Tibial nerve (tissue), 4 donors: Measurements from ENCODE around the gene EIF3B.

Experiments used
- CTCF ChIP-seq, 5 experiments: fragments of 200-600 bp in 3 of 5; fragments of 450-650 bp in 2 of 5; sonication (generic) in 3 of 5; IDR thresholded peaks; one replicate each; pipeline ENCODE4 v1.5.1; 2016 to 2019; ENCODE audit warnings: antibody characterized with exemption in 5 of 5, mild to moderate bottlenecking in 3 of 5, moderate library complexity in 2 of 5
- EP300 ChIP-seq, 2 donors: sonication (generic); formaldehyde crosslinking; IDR thresholded peaks; one replicate each; pipeline ENCODE4 v1.6.1; 2017; ENCODE audit warnings: antibody characterized with exemption in 2 of 2, mild to moderate bottlenecking in 1 of 2
- POLR2A ChIP-seq, 2 donors: fragments of 450-650 bp; IDR thresholded peaks; one replicate each; pipeline ENCODE4 v1.6.1; 2017; ENCODE audit warnings: antibody characterized with exemption in 2 of 2, mild to moderate bottlenecking in 2 of 2, moderate library complexity in 2 of 2

- no peak for TF ChIP-seq CTCF (IDR thresholded peaks at IDR 0.05)
- no peak for TF ChIP-seq EP300 (IDR thresholded peaks at IDR 0.05)
- no peak for TF ChIP-seq POLR2A (IDR thresholded peaks at IDR 0.05)
Measured at GRCh38 chr7:2359610-2360009, 5.0 kb downstream of the EIF3B start.
